ENCODE results near the gene ZNRD2. TPM values are rescaled to one million over a fixed set of nuclear protein-coding genes. Genes with fewer than 3 reads are reported as not detected.

ZNRD2 gene
- total and polyA plus RNA-seq, 10 of the 15 experiments (the other 5 are each of a cell fraction or from before 2014, with no cell fraction given) = 7.9 to 111 (median 55.4) TPM

DNA sequence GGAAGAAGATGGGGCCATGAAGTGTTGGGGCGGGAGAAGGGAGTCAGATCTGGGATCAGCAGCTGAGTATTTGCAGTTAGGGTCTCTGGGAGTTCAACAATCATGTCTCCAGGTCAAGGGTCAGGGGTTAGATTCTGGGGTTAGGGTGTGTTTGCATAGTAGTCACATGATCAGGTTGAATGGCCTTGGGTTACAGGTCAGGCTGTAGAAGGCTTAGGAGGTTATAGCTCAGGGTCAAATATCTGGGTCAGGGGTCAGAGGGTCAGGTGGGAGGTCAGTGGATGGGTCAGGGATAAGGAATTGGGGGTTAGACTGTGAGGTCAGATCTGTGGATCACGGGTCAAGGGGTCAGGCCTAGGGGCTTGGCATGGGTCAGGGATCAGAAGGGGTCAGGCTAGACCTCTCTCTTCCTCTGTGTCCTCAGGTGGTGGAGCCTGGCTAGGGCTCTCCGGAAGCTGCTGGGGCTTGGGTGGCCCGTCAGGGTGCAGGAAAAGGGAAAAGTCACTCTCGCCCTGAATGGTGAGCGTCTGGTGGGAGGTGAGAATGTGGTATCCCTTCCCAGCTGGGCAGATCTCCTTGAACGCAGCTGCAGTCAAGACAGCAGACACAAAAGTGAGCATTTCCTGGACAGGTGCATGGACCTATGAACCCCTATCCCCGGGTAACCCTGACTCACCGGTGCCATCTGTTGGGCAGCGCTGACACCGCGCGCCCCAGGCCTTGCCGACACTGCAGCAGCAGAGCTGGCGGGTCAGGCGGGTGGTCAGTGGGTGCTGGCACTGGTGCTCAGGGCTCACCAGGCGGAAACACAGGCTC is 18.5 kb upstream of the ZNRD2 start (continued):
- TF ChIP-seq GATAD2B (conservative IDR thresholded peaks at IDR 0.05; ENCODE audit: low read depth) (0 out of 2 replicates have a peak, but pooled peaks have one; percentile 34), MTA2 (IDR thresholded peaks at IDR 0.05; ENCODE audit: low read depth) (0 out of 2 replicates have a peak, but pooled peaks have one; percentile 30), NR2F1 (conservative IDR thresholded peaks at IDR 0.05) (peak; percentile 96), CEBPB (IDR thresholded peaks at IDR 0.05; ENCODE audit: borderline replicate concordance in 1 of 2, low read depth in 2 of 2, low read length in 2 of 2) (no peak), NFYB (IDR thresholded peaks at IDR 0.05; ENCODE audit: insufficient read depth, low read depth, low read length) (no peak), FOXM1 (IDR thresholded peaks at IDR 0.05; ENCODE audit: low read depth, low read length) (no peak), SMC3 (IDR thresholded peaks at IDR 0.05; ENCODE audit: borderline replicate concordance, low read length) (peak; percentile 34; the same call in 1 of the 2 replicates), IKZF1 (conservative IDR thresholded peaks at IDR 0.05) (peak; percentile 53), POLR2A (IDR thresholded peaks at IDR 0.05; ENCODE audit: low read depth, low read length) (0 out of 2 replicates have a peak, but pooled peaks have one; percentile 19), YBX1 (IDR thresholded peaks at IDR 0.05) (no peak), BRCA1 (IDR thresholded peaks at IDR 0.05; ENCODE audit: low read depth, low read length) (no peak), NFIC (IDR thresholded peaks at IDR 0.05; ENCODE audit: low read depth, low read length) (no peak), ETV6 (conservative IDR thresholded peaks at IDR 0.05 in 1 of 2, IDR thresholded peaks at IDR 0.05 in 1 of 2; ENCODE audit: borderline replicate concordance in 1 of 2, low read depth in 1 of 2) (no peak), SMAD5 (IDR thresholded peaks at IDR 0.05; ENCODE audit: low read depth) (no peak), HDGF (IDR thresholded peaks at IDR 0.05) (no peak), CHD4 (IDR thresholded peaks at IDR 0.05) (no peak), SIN3A (IDR thresholded peaks at IDR 0.05; ENCODE audit: low read depth, low read length) (no peak)
- TF ChIP-seq, protein P1, sequence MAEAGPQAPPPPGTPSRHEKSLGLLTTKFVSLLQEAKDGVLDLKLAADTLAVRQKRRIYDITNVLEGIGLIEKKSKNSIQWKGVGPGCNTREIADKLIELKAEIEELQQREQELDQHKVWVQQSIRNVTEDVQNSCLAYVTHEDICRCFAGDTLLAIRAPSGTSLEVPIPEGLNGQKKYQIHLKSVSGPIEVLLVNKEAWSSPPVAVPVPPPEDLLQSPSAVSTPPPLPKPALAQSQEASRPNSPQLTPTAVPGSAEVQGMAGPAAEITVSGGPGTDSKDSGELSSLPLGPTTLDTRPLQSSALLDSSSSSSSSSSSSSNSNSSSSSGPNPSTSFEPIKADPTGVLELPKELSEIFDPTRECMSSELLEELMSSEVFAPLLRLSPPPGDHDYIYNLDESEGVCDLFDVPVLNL (IDR thresholded peaks at IDR 0.05; ENCODE audit: low read depth, low read length) = no peak
- TF ChIP-seq, protein P2, sequence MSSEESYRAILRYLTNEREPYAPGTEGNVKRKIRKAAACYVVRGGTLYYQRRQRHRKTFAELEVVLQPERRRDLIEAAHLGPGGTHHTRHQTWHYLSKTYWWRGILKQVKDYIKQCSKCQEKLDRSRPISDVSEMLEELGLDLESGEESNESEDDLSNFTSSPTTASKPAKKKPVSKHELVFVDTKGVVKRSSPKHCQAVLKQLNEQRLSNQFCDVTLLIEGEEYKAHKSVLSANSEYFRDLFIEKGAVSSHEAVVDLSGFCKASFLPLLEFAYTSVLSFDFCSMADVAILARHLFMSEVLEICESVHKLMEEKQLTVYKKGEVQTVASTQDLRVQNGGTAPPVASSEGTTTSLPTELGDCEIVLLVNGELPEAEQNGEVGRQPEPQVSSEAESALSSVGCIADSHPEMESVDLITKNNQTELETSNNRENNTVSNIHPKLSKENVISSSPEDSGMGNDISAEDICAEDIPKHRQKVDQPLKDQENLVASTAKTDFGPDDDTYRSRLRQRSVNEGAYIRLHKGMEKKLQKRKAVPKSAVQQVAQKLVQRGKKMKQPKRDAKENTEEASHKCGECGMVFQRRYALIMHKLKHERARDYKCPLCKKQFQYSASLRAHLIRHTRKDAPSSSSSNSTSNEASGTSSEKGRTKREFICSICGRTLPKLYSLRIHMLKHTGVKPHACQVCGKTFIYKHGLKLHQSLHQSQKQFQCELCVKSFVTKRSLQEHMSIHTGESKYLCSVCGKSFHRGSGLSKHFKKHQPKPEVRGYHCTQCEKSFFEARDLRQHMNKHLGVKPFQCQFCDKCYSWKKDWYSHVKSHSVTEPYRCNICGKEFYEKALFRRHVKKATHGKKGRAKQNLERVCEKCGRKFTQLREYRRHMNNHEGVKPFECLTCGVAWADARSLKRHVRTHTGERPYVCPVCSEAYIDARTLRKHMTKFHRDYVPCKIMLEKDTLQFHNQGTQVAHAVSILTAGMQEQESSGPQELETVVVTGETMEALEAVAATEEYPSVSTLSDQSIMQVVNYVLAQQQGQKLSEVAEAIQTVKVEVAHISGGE (CRISPR knock-in tag; IDR thresholded peaks at IDR 0.05) = no peak
- TF ChIP-seq, protein P3, sequence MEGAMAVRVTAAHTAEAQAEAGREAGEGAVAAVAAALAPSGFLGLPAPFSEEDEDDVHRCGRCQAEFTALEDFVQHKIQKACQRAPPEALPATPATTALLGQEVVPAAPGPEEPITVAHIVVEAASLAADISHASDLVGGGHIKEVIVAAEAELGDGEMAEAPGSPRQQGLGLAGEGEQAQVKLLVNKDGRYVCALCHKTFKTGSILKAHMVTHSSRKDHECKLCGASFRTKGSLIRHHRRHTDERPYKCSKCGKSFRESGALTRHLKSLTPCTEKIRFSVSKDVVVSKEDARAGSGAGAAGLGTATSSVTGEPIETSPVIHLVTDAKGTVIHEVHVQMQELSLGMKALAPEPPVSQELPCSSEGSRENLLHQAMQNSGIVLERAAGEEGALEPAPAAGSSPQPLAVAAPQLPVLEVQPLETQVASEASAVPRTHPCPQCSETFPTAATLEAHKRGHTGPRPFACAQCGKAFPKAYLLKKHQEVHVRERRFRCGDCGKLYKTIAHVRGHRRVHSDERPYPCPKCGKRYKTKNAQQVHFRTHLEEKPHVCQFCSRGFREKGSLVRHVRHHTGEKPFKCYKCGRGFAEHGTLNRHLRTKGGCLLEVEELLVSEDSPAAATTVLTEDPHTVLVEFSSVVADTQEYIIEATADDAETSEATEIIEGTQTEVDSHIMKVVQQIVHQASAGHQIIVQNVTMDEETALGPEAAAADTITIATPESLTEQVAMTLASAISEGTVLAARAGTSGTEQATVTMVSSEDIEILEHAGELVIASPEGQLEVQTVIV (IDR thresholded peaks at IDR 0.05; ENCODE audit: borderline replicate concordance, partially characterized antibody) = no peak
